GM19043 (cell line): ENCODE results near the gene CKB.

Experiments used
- ATAC-seq: cut with Tn5 transposase; IDR thresholded peaks from one replicate; pipeline ENCODE4 v1.9.1; 2021; ENCODE audit warnings: low read depth; ENCODE audit not compliant: unreplicated experiment

The CKB gene

GRCh38 chr14:103492156-103492925 lies 30.3 kb downstream of the CKB start:
- ATAC-seq = no peak

- no peak for ATAC-seq
These were observed 30.9 kb downstream of the CKB start for GRCh38 chr14:103491691-103492090.

GRCh38 chr14:103489621-103490020 lies 33.0 kb downstream of the CKB start:
- no peak for ATAC-seq

- no peak for ATAC-seq
These were observed 33.7 kb downstream of the CKB start for GRCh38 chr14:103488960-103489359.

- ATAC-seq = no peak
These were observed 34.6 kb downstream of the CKB start for GRCh38 chr14:103488071-103488470.

GRCh38 chr14:103485504-103485903 lies 37.1 kb downstream of the CKB start:
- ATAC-seq = no peak

- no peak for ATAC-seq
These were observed 39.0 kb downstream of the CKB start for GRCh38 chr14:103483600-103483999.

GRCh38 chr14:103480595-103480994 lies 42.0 kb downstream of the CKB start:
- no peak for ATAC-seq

GRCh38 chr14:103476631-103477030 lies 46.0 kb downstream of the CKB start:
- ATAC-seq = no peak

GRCh38 chr14:103476065-103476464 lies 46.6 kb downstream of the CKB start:
- no peak for ATAC-seq

- ATAC-seq = no peak
These were observed 47.7 kb downstream of the CKB start for GRCh38 chr14:103474893-103475292.

- ATAC-seq = no peak
These were observed 49.7 kb downstream of the CKB start for GRCh38 chr14:103472939-103473338.
